Measurements from ENCODE around the gene RALGPS2.

Gene RALGPS2

DNA sequence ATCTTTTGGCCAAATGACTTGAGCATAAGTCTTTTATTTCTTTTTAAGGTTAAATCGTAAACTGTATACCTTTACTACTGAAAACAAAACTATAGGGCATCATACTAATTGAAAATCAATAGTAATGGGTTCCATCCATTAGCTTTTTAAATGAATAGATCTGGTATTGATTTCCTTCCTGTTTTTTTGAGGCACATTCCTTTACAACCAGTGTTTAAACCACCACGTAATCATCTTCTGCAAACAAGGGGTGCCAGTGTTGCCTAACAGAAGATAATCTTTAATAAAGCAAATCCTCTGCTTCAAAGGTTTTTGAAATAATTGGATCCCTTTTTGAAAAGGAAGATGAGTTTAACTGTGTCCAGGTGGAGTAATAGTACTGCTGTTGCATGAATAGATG is 194.5 kb downstream of the RALGPS2 start:
- no peak for DNase-seq (ENCODE audit: low read depth)

DNA sequence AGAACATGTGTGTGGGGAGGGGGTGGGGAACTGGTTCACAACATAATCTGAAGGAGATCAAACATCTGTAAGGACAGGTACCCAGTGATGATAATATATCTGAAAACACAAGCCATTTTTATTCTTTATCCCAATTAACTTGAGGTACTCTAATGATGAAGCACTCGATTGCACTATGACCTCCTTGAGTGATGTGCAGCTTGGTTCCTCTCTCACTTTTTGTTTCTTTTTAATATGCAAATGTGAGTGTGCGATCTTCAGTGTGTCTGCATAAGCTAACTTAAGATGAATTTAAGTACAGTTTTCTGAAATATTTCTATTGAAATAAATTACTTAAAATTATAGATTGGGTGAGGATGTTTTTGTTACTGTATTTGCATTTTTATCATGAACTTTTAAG is 196.5 kb downstream of the RALGPS2 start:
- no peak for DNase-seq (ENCODE audit: low read depth)

DNA sequence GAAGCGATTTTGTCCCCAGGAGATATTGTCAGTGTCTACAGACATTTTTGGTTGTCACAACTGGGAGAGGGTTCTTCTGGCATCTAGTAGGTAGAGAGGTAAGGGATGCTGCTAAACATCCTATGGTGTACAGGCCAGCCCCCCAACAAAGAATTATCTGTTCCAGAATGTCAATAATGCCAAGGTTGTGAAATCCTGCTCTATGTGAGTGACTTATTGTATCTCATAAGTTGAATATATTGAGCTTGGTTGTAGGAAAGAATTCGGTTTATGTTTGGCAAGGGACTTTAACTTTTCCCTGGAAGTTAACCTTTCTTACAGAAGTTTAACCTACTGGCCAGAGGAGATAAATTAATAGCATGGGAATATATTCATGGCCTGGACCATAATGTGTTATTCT is 198.5 kb downstream of the RALGPS2 start:
- DNase-seq (ENCODE audit: low read depth), result no peak

DNA sequence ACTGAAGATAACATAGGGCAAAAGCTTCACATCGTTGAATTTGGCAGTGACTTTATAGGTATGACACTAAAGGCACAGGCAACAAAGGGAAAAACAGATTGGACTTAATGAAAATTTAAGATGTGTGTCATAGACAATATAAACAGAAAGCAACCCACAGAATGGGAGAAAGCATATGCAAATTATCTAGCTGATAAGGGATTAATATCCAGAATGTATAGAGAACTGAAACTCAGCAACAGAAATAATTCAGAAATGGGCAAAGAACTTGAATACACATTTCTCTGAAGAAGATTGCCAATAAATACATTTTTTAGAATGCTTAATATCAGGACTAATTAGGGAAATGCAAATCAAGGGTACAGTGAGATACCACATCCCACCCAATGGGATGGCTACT is 201.0 kb downstream of the RALGPS2 start:
- DNase-seq (ENCODE audit: low read depth), result no peak

GRCh38 chr1:178927003-178927402 is 202.0 kb downstream of the RALGPS2 start:
- DNase-seq (ENCODE audit: low read depth), result no peak

DNA sequence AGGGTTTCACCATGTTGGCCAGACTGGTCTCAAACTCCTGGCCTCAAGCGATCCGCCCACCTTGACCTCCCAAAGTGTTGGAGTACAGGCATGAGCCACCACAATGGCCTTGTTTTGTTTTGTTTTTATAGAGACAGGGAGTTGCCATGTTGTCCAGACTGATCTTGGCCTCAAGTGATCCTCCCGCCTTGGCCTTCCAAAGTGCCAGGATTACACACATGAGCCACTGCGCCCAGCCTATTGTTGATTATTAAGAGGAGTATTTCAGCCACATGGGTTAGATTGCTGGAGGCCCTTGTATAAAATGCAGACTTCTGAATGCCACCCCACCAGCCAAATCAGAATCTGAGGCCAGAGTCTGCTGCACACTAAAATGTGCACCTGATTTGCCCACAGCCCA is 203.0 kb downstream of the RALGPS2 start:
- DNase-seq (ENCODE audit: low read depth), result no peak

DNA sequence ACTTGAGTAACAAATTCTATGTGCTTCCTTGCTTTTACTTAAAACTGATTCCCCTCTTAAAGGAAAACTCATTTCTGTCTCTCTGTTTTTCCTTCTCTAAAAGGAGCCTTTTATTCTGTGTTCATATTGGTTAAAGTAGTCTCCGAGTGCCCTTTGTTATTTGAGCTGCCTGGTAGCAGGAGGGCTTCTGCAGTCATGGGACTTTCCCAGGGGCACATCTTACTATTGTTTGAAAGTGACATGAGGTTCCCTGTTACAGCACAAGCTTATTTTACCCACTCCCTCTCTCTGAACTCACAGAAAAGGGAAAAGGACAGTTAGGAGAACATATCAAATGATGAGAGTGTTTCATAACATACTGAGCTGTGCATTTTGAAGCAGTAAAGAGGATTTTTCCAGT is 203.9 kb downstream of the RALGPS2 start:
- no peak for DNase-seq (ENCODE audit: low read depth)

- no peak for DNase-seq (ENCODE audit: low read depth)
Measured at GRCh38 chr1:178931858-178932551, 207.0 kb downstream of the RALGPS2 start.

GRCh38 chr1:178932552-178932906 is 207.5 kb downstream of the RALGPS2 start:
- no peak for DNase-seq (ENCODE audit: low read depth)

DNA sequence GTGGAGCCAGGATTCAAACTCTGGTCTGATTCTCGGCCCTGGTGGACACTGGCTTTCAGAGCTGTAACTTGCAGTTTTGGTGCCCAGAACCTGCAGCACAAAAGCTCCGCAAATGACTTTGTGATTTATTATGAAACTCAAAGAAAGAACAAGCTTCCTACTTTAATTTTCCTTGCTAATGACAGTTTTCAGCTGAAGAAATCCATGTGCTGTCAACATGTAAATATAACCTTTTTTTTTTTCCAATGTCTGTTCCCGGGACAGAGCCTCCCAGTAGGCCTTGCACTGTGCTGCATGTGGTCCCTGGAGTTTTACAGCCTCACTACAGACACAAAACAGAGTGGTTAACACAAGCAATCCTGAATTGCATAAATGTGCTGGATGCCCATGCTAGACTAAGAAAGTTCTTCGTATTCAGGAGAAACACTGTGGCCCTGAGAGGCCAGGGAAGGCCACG is 208.1 kb downstream of the RALGPS2 start:
- no peak for DNase-seq (ENCODE audit: low read depth)

- DNase-seq (ENCODE audit: low read depth), result no peak
Measured at GRCh38 chr1:178933709-178934490, 208.9 kb downstream of the RALGPS2 start.

DNA sequence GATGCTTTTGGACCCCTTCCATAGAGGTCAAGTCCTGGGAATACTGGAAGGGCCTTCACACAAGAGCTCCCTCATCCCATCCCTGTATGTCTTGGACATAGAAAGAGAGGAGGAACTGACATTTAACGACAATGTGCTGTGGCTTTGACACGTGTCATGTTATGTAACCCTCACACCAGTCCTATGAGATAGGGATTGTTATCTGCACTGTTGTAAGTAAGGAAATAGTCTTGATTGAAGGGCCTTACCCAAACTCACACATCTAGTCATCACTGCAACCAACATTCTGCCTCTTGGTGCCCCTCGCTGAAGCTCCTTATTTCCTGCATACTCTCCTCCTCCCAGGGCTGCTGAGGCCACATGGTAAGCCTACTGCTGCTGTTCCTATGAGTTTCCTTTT is 209.5 kb downstream of the RALGPS2 start:
- DNase-seq (ENCODE audit: low read depth), result no peak

- DNase-seq (ENCODE audit: low read depth), result no peak
Measured at GRCh38 chr1:178935610-178936009, 210.6 kb downstream of the RALGPS2 start.

DNA sequence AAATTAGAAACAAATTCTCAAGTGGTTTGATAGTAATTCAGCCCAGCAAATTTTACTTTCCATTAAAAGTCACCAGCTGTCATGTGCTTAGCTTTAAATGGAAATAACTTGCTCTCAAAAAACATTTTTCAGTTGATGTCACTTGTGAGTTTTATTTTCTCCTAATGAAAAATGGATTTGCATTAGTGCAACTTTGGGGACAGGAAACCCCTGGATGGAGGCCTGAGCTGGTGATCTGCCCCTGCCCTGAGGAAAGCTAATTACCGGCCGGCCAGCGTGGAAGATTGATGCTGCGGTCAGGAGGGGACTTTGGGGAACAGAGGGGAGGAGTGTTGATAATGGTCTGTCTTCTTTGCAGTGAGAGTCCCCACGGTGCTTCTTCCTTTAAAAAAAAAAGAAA is 212.7 kb downstream of the RALGPS2 start:
- DNase-seq (ENCODE audit: low read depth), result no peak

DNA sequence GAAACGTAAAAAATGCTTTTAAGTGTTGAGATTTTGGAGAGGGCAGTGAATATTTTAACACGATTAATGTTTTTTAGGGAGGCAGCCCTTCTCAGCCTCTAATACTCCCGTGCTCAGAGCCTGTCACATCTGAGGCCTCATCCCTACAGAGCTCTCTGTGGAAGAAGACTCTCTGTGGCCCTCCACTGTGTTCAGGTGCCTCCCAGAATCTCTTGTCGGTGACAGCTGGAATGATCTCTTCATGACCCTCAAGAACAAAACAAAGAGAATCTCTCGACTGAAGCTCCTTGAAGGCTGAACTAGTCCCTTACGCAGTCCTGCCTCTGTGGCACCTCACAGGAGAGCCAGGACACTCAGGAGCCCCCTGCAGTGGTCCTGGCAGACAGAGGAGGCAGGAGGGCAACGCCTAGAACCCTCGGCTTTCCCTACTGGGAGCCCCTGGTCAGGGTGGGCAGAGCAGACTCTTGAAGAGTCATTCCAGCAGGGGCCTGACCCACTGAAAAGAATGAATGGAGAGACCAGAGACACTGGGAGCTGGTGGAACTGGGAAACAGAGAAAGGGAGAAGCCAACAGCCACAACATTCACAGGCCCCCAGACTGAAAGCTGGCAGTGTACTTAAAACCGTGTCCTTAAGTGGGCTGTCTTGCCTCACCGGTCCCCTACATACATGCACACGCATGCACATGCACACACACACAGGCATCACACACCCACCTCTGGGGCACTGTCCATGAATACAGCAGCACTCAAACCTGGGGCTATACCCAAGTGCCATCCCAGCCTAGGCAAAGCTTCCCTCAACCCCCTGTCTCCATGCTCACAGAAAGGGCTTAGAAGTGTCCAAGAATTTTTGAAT is 213.3 kb downstream of the RALGPS2 start:
- DNase-seq (ENCODE audit: low read depth), result no peak

DNA sequence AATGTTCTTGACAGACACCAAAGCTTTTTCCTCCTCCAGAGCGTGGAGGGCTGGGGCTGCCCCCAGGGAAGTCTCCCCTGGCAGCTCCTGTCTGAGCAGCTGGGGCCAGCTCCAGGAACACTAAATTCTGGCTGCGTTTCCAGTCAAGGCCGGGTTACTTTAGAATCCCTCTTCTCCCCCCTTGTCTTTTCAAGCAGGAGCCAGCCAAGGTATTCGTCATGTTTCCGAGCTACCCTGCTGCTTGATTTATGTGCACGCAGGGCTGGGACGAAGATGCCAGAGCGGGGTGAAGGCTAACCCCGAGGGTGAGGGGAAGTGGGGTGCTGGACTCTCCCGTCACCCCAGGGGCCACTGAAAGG is 213.9 kb downstream of the RALGPS2 start:
- DNase-seq (ENCODE audit: low read depth), result no peak

DNA sequence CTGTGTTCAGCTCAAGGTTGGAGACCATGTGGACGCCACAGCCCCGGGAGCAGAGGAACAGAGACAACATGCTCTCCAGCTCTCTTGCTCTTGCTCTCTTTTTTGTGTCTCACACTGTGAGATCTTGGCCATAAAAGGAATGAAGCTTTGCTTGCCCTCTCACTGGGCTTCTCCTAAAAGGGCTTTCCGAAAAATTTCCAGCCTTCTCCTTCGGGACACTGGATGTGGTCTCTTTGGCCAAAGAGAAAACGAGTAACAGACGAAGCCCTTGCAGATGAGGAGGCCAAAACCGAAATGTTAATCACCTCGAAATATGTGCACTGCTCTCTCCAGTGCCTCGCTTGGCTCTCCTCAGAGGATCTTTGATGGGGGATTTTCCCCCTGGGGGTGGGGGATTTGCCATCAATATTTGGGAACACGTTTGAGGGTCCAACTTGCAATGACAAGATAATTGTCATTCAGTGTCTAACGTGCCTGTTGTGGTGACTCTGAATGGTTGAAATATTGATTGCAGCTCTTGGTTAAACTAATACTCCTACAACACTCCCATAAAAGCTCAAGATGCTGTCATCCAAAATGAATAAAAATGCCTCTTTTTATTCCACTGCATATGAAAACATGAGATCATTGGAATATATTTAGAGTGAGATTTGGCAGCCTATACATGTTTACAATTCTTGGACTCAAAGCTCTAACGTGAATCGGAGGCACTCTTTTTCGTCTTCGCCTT is 214.5 kb downstream of the RALGPS2 start:
- no peak for DNase-seq (ENCODE audit: low read depth)

DNA sequence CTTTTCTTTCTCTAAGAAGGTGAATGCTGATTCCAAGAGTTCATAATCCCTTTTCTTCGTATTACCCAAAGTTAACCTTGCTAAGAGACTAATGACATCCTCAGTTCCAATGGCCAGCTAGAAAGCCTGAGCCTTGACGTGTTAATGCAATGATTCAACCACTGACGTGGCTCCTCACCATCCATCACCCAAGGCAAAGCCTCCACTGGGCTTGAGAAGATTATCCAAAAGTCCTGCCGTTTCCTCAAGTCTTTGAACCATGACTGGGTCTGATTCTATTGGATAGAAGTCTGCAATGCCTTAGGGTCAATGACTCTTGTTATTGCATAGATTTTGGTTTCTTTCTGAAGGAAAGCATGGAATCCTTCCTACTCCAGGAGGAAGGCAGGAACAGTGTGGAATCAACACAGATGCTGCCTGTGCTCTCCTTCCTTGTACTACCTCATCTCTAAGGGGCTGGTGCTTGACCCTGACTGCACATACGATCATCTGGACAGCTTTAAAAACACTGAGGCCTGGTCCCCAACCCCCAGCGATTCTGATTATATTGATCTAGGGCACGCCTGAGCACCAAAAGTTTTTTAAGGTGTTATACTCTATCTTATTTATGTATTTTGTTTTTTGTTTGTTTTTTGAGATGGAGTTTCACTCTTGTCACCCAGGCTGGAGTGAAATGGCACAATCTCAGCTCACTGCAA is 215.2 kb downstream of the RALGPS2 start:
- no peak for DNase-seq (ENCODE audit: low read depth)

- no peak for DNase-seq (ENCODE audit: low read depth)
Measured at GRCh38 chr1:178941261-178941689, 216.2 kb downstream of the RALGPS2 start.

GRCh38 chr1:178941849-178942248 is 216.8 kb downstream of the RALGPS2 start:
- DNase-seq (ENCODE audit: low read depth), result no peak

Data from stimulated activated CD8-positive, alpha-beta memory T cell treated with anti-CD3 and anti-CD28 coated beads, Interleukin-15, amount 100 ng/mL, for 1 hour (primary cell).